Caco-2 (cell line): ENCODE measurements around the gene FAM167B. TPM values are rescaled to one million over a fixed set of nuclear protein-coding genes. Genes with fewer than 3 reads are reported as not detected.

Experiments used
- BruUV-seq: library from RNA; stranded (reverse); fragments of 400-500 nt; replicated peaks from 2 replicates; lab custom pipeline; 2021; lab: Mats Ljungman, UMichigan
- CTCF ChIA-PET: fragments of 300-600 bp; sonication (Branson Sonifier 250); formaldehyde crosslinking; loops from one replicate; lab custom pipeline; 2022; ENCODE audit warnings: antibody characterized with exemption; lab: Charles Lee
- POLR2A ChIA-PET: fragments of 300-600 bp; sonication (Branson Sonifier 250); formaldehyde crosslinking; loops from one replicate; lab custom pipeline; 2022; ENCODE audit warnings: antibody characterized with exemption; lab: Charles Lee
- DNase-seq, 2 experiments: peaks; one replicate each; pipeline versions ENCODE4 v3.0.0 to v3.0.0-alpha.2; 2020 to 2022
- H3K27me3 ChIP-seq: replicated peaks from 2 replicates; pipeline ENCODE4 v1.6.0; 2011; ENCODE audit warnings: low read length; ENCODE audit not compliant: control insufficient read depth, insufficient read depth
- H3K36me3 ChIP-seq: 2 replicates; pipeline ENCODE4 v1.5.1; 2011; ENCODE audit warnings: low read length; ENCODE audit not compliant: control insufficient read depth, insufficient read depth
- H3K4me1 ChIP-seq: fragments of 250-450 bp; sonication (Bioruptor Pico); 2 replicates; pipeline ENCODE4 v1.5.1; 2020; ENCODE audit warnings: mild to moderate bottlenecking
- H3K4me3 ChIP-seq: 2 replicates; pipeline ENCODE4 v1.5.1; 2011; ENCODE audit warnings: low read depth, mild to moderate bottlenecking, control low read depth, low read length
- H3K9me3 ChIP-seq: fragments of 250-450 bp; sonication (Bioruptor Pico); 2 replicates; pipeline ENCODE4 v1.5.1; 2020; ENCODE audit warnings: mild to moderate bottlenecking, moderate library complexity
- H3K27ac Mint-ChIP-seq: one replicate; pipeline ENCODE4 v1.8.0; 2022; ENCODE audit warnings: mixed read lengths; ENCODE audit not compliant: unreplicated experiment
- H3K27me3 Mint-ChIP-seq: one replicate; pipeline ENCODE4 v1.8.0; 2022; ENCODE audit warnings: mixed read lengths; ENCODE audit not compliant: insufficient read depth, unreplicated experiment
- H3K36me3 Mint-ChIP-seq: one replicate; pipeline ENCODE4 v1.8.0; 2022; ENCODE audit warnings: mild to moderate bottlenecking, mixed read lengths; ENCODE audit not compliant: insufficient read depth, unreplicated experiment
- H3K4me1 Mint-ChIP-seq: one replicate; pipeline ENCODE4 v1.8.0; 2022; ENCODE audit warnings: low read depth, mixed read lengths; ENCODE audit not compliant: unreplicated experiment
- H3K4me3 Mint-ChIP-seq: one replicate; pipeline ENCODE4 v1.8.0; 2022; ENCODE audit warnings: mild to moderate bottlenecking, moderate library complexity, mixed read lengths; ENCODE audit not compliant: unreplicated experiment
- H3K9me3 Mint-ChIP-seq: one replicate; pipeline ENCODE4 v1.8.0; 2022; ENCODE audit warnings: mixed read lengths; ENCODE audit not compliant: unreplicated experiment
- intact Hi-C: fragments of 100-400 bp; cut with micrococcal nuclease; formaldehyde crosslinking; loops from one replicate; pipeline ENCODE4 v1.10.0; 2022; ENCODE audit not compliant: unreplicated experiment
- total RNA-seq: library from RNA; stranded (reverse); gene quantifications from 2 replicates; pipeline ENCODE4 v1.2.3, GENCODE V29; 2022
- TF ChIP-seq, protein P1 (sequence below), 2 experiments: fragments of 200-600 bp in 1 of 2; IDR thresholded peaks; 1 replicate in 1 of 2; 2 replicates in 1 of 2; pipeline versions ENCODE4 v1.5.1 to v1.8.0; 2011 to 2022; ENCODE audit warnings: antibody characterized with exemption in 1 of 2, control low read depth in 1 of 2, inconsistent platforms in 1 of 2, low read depth in 1 of 2, low read length in 1 of 2, mild to moderate bottlenecking in 1 of 2, moderate library complexity in 1 of 2; ENCODE audit not compliant: insufficient read depth in 1 of 2, severe bottlenecking in 1 of 2, unreplicated experiment in 1 of 2

Gene FAM167B
- total RNA-seq, 1 experiment from 2014 or later: 0.34 TPM

DNA sequence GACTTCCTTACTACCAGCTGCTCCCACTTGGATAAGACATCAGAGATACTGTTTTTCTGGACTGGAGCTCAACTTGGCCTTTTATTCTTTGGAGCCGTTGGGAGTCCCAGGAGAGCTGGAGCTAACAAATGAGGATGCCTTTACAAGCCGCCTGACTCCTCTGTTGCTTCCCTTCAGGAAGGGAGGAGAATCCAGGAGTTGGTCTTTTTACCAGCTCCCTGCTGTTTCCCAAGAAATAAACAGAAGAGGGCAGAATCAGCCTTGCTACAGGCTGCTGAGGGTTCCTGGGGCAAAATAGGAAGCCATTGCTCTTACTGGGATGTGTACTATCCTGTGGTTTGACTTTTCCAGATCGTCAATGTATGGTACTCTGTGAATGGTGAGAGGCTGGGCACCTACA lies 23.3 kb upstream of the FAM167B start:
- Histone ChIP-seq H3K4me1 (no peaks in the 10 kb centered on the region), H3K27me3 (no peaks in the 10 kb centered on the region), H3K36me3 (peaks cover 1% of the 10 kb centered on the region; the same call in 1 of the 2 replicates), H3K9me3 (no peaks in the 10 kb centered on the region), H3K4me3 (no peak overlapping the region)
- TF ChIP-seq, protein P1, sequence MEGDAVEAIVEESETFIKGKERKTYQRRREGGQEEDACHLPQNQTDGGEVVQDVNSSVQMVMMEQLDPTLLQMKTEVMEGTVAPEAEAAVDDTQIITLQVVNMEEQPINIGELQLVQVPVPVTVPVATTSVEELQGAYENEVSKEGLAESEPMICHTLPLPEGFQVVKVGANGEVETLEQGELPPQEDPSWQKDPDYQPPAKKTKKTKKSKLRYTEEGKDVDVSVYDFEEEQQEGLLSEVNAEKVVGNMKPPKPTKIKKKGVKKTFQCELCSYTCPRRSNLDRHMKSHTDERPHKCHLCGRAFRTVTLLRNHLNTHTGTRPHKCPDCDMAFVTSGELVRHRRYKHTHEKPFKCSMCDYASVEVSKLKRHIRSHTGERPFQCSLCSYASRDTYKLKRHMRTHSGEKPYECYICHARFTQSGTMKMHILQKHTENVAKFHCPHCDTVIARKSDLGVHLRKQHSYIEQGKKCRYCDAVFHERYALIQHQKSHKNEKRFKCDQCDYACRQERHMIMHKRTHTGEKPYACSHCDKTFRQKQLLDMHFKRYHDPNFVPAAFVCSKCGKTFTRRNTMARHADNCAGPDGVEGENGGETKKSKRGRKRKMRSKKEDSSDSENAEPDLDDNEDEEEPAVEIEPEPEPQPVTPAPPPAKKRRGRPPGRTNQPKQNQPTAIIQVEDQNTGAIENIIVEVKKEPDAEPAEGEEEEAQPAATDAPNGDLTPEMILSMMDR (IDR thresholded peaks at IDR 0.05; ENCODE audit: insufficient read depth in 1 of 2, low read depth in 1 of 2, low read length in 1 of 2, severe bottlenecking in 1 of 2, unreplicated experiment in 1 of 2): no peak
- no peak for DNase-seq
- Mint-ChIP-seq H3K4me3 (no peak overlapping the region), H3K9me3 (no peaks in the 10 kb centered on the region), H3K36me3 (peaks cover 33% of the 10 kb centered on the region), H3K27ac (no peak overlapping the region), H3K4me1 (no peaks in the 10 kb centered on the region), H3K27me3 (no peaks in the 10 kb centered on the region)
- intact Hi-C loops: loop anchor here (2.0 kb wide), 2 partner anchors 69 to 139 kb away; partner anchors contain the start of genes FAM229A, HDAC1 and TSSK3
- ChIA-PET POLR2A (interaction anchor here (0.6 kb wide), 1 partner anchor 112 kb away, joined by 3 read pairs; no protein-coding TSS in a partner anchor), CTCF (no interaction called here)
- BruUV-seq: no TSS peak

DNA sequence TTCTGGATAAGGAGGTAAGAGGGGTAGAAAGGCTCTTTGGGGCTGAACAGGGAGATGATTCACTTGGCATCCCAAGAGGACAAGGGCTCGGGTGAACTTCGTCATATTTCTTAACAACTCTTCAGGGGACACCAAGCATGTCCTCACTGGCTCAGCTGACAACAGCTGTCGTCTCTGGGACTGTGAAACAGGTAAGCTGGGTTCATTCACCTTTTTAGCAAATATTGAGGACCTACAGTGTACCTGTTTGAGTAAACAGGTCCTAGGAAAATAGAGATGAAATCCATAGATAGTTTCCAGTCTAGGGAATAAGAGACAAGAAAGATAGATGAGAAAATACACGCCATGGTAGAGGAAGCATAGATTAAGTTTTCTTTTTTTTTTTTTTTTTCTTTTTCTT lies 22.7 kb upstream of the FAM167B start:
- Mint-ChIP-seq H3K36me3 (peaks cover 38% of the 10 kb centered on the region), H3K27me3 (no peaks in the 10 kb centered on the region), H3K9me3 (no peaks in the 10 kb centered on the region), H3K4me3 (no peak overlapping the region), H3K27ac (no peak overlapping the region), H3K4me1 (no peaks in the 10 kb centered on the region)
- intact Hi-C loops: no loop called here
- no peak overlapping the region for H3K4me3 ChIP-seq
- TF ChIP-seq, protein P1 (IDR thresholded peaks at IDR 0.05; ENCODE audit: insufficient read depth in 1 of 2, low read depth in 1 of 2, low read length in 1 of 2, severe bottlenecking in 1 of 2, unreplicated experiment in 1 of 2): no peak
- no peaks in the 10 kb centered on the region for H3K27me3 ChIP-seq
- H3K4me1 ChIP-seq: no peaks in the 10 kb centered on the region
- no peaks in the 10 kb centered on the region for H3K9me3 ChIP-seq
- ChIA-PET POLR2A (no interaction called here), CTCF (no interaction called here)
- H3K36me3 ChIP-seq: peaks cover 1% of the 10 kb centered on the region; the same call in 1 of the 2 replicates
- DNase-seq: no peak
- BruUV-seq: no TSS peak

DNA sequence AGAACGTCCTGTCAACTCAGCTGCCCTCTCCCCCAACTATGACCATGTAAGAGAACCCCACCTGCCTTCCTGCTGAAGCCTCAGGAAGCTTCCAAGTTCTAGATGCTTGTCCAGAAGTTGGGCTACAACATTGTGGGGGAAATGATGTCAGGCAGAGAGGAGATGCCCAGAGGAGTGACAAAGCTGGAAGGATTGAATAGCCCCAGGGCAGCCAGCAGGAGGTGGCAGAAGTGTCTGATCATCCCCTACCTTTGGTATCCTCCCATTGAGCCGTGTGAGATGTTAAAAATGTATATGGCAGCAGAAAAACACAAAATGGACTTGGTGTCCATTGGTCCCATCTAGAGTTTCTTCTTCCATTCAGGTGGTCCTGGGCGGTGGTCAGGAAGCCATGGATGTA lies 18.3 kb upstream of the FAM167B start:
- Mint-ChIP-seq H3K36me3 (peaks cover 46% of the 10 kb centered on the region), H3K27ac (no peak overlapping the region), H3K4me3 (no peak overlapping the region), H3K4me1 (no peaks in the 10 kb centered on the region), H3K27me3 (no peaks in the 10 kb centered on the region), H3K9me3 (no peaks in the 10 kb centered on the region)
- intact Hi-C loops: no loop called here
- H3K27me3 ChIP-seq: no peaks in the 10 kb centered on the region
- H3K4me1 ChIP-seq: no peaks in the 10 kb centered on the region
- TF ChIP-seq, protein P1 (IDR thresholded peaks at IDR 0.05; ENCODE audit: insufficient read depth in 1 of 2, low read depth in 1 of 2, low read length in 1 of 2, severe bottlenecking in 1 of 2, unreplicated experiment in 1 of 2): no peak
- H3K4me3 ChIP-seq: no peak overlapping the region
- CTCF ChIA-PET: interaction anchor here (0.7 kb wide), 1 partner anchor 107 kb away, joined by 3 read pairs; the partner anchor contains the start of gene MARCKSL1
- no peaks in the 10 kb centered on the region for H3K9me3 ChIP-seq
- peaks cover 1% of the 10 kb centered on the region; the same call in 1 of the 2 replicates for H3K36me3 ChIP-seq
- DNase-seq: no peak
- no TSS peak for BruUV-seq
- POLR2A ChIA-PET: no interaction called here
